ENCODE data around the gene RPS6KA4. TPM values are rescaled to one million over a fixed set of nuclear protein-coding genes. Genes with fewer than 3 reads are reported as not detected.

The RPS6KA4 gene
- total RNA-seq, 1 experiment from 2014 or later, result 148 TPM

DNA sequence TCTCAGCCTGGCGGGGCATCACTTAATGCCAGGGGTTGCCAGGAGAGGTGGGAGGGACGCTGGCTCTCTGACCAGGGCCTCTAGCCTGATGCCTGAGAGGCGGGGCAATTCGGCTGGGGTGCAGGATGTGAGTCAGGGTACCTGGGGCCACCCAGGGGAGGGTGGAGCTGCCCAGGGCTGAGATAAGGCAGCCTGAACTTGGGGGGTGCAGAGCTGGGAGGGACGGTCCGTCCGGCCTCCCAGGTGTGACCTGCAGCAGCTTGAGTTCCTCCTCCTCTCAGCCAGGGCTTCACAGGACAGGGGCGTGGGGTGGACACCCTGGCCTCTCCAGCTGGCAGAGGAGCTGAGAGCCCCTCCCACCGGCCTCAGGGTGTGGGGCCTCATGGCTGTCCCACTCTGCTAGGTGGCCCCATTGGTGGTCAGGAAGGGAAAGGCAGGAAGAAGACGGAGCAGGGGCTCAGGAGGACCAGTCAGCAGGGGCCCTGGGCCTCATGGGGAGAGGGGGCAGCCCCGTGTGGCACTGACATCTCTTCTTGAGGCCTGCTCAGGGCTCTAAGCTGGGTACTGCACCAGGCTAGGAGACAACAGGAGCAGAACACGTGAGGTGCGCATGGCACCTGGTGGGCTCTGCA, 942 bp upstream of the RPS6KA4 start:
- no peaks in the 10 kb centered on the region for H3K9me2 ChIP-seq (replicated peaks; ENCODE audit: low read length)
- peaks cover 36% of the 10 kb centered on the region for H3K4me1 ChIP-seq (ENCODE audit: insufficient read depth, low read length)

GRCh38 chr11:64358536-64358906, 441 bp upstream of the RPS6KA4 start:
- Histone ChIP-seq H2AFZ (ENCODE audit: low read length) (peak overlapping the region; percentile 69), H3K4me1 (ENCODE audit: insufficient read depth, low read length) (peaks cover 36% of the 10 kb centered on the region), H3K79me2 (ENCODE audit: low read length) (peaks cover 28% of the 10 kb centered on the region), H3K36me3 (ENCODE audit: low read depth, low read length) (peaks cover 19% of the 10 kb centered on the region), H4K20me1 (ENCODE audit: low read length) (peaks cover 11% of the 10 kb centered on the region; the same call in 1 of the 2 replicates), H3K9me2 (replicated peaks; ENCODE audit: low read length) (no peaks in the 10 kb centered on the region), H3K27ac (ENCODE audit: low read length) (peak overlapping the region; percentile 40), H3K4me3 (ENCODE audit: low read length) (peak overlapping the region; percentile 92), H3K9me3 (ENCODE audit: low read length) (no peaks in the 10 kb centered on the region), H3K27me3 (ENCODE audit: low read length) (no peaks in the 10 kb centered on the region), H3K9ac (ENCODE audit: low read length) (peak overlapping the region; percentile 85), H3F3A (ENCODE audit: low read length, unreplicated experiment) (no peaks in the 10 kb centered on the region), H3K4me2 (ENCODE audit: low read length) (peak overlapping the region; percentile 96)
- TF ChIP-seq EZH2 (IDR thresholded peaks at IDR 0.05; ENCODE audit: low read length, unreplicated experiment), result no peak
- no peak for TF ChIP-seq EZH2phosphoT487 (IDR thresholded peaks at IDR 0.05; ENCODE audit: borderline replicate concordance, low read length)
- TF ChIP-seq, protein P1, sequence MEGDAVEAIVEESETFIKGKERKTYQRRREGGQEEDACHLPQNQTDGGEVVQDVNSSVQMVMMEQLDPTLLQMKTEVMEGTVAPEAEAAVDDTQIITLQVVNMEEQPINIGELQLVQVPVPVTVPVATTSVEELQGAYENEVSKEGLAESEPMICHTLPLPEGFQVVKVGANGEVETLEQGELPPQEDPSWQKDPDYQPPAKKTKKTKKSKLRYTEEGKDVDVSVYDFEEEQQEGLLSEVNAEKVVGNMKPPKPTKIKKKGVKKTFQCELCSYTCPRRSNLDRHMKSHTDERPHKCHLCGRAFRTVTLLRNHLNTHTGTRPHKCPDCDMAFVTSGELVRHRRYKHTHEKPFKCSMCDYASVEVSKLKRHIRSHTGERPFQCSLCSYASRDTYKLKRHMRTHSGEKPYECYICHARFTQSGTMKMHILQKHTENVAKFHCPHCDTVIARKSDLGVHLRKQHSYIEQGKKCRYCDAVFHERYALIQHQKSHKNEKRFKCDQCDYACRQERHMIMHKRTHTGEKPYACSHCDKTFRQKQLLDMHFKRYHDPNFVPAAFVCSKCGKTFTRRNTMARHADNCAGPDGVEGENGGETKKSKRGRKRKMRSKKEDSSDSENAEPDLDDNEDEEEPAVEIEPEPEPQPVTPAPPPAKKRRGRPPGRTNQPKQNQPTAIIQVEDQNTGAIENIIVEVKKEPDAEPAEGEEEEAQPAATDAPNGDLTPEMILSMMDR (conservative IDR thresholded peaks at IDR 0.05; ENCODE audit: low read depth, low read length), result no peak
- DNase-seq (no peak), ATAC-seq (peak; percentile 6)
- intact Hi-C loops (cut with micrococcal nuclease), result loop anchor here (5.0 kb wide), 2 partner anchors 89 to 294 kb away; no protein-coding TSS in a partner anchor
- POLR2A ChIA-PET (ENCODE audit: unreplicated experiment), result interaction anchor here (0.5 kb wide), 1 partner anchor 87 kb away, joined by 10 read pairs; no protein-coding TSS in a partner anchor
- BruUV-seq (replicated peaks), result TSS peak; percentile 87
- CTCF ChIA-PET, result interaction anchor here (1.6 to 4.5 kb wide), 2 partner anchors 41 to 91 kb away, joined by 5 to 106 read pairs; partner anchors contain the start of genes PRDX5 and TRMT112

More for the DNA sequence above, 942 bp upstream of the RPS6KA4 start:
- H3K9ac ChIP-seq (ENCODE audit: low read length), result peak overlapping the region; percentile 85; the same call in 1 of the 2 replicates
- H4K20me1 ChIP-seq (ENCODE audit: low read length), result peaks cover 11% of the 10 kb centered on the region; the same call in 1 of the 2 replicates
- H2AFZ ChIP-seq (ENCODE audit: low read length), result peak overlapping the region; percentile 1
- ChIA-PET POLR2A (ENCODE audit: unreplicated experiment) (interaction anchor here (0.5 kb wide), 1 partner anchor 87 kb away, joined by 10 read pairs; no protein-coding TSS in a partner anchor), CTCF (interaction anchor here (1.6 to 4.5 kb wide), 2 partner anchors 41 to 92 kb away, joined by 5 to 106 read pairs; partner anchors contain the start of genes PRDX5 and TRMT112)
- no peaks in the 10 kb centered on the region for H3F3A ChIP-seq (ENCODE audit: low read length, unreplicated experiment)
- intact Hi-C loops (cut with micrococcal nuclease), result loop anchor here (5.0 kb wide), 2 partner anchors 89 to 294 kb away; no protein-coding TSS in a partner anchor
- H3K27me3 ChIP-seq (ENCODE audit: low read length), result no peaks in the 10 kb centered on the region
- peak; percentile 81 for DNase-seq
- H3K4me3 ChIP-seq (ENCODE audit: low read length), result peak overlapping the region; percentile 92; the same call in 1 of the 2 replicates
- peak overlapping the region; percentile 96 for H3K4me2 ChIP-seq (ENCODE audit: low read length)
- BruUV-seq (replicated peaks), result no TSS peak
- H3K36me3 ChIP-seq (ENCODE audit: low read depth, low read length), result peaks cover 16% of the 10 kb centered on the region
- ATAC-seq, result peak; percentile 49
- peaks cover 28% of the 10 kb centered on the region for H3K79me2 ChIP-seq (ENCODE audit: low read length)
- TF ChIP-seq EZH2phosphoT487 (IDR thresholded peaks at IDR 0.05; ENCODE audit: borderline replicate concordance, low read length) (no peak), EZH2 (IDR thresholded peaks at IDR 0.05; ENCODE audit: low read length, unreplicated experiment) (no peak)
- TF ChIP-seq, protein P1 (conservative IDR thresholded peaks at IDR 0.05; ENCODE audit: low read depth, low read length), result no peak
- no peaks in the 10 kb centered on the region for H3K9me3 ChIP-seq (ENCODE audit: low read length)
- H3K27ac ChIP-seq (ENCODE audit: low read length), result peak overlapping the region; percentile 40

Measured in PC-3 (cell line).